ENCODE measurements around the gene SLC11A1. TPM values are rescaled to one million over a fixed set of nuclear protein-coding genes. Genes with fewer than 3 reads are reported as not detected.

Gene SLC11A1
- total RNA-seq, 1 experiment from 2014 or later = 0.44 TPM

GRCh38 chr2:218387369-218388194 lies 5.5 kb downstream of the SLC11A1 start:
- no peaks in the 10 kb centered on the region for H3K79me2 ChIP-seq (ENCODE audit: low read depth)
- no TSS peak for BruUV-seq (replicated peaks)
- intact Hi-C loops (cut with micrococcal nuclease; ENCODE audit: unreplicated experiment) = no loop called here
- H3K27ac ChIP-seq = 0 out of 2 replicates have a peak overlapping the region, but pooled peaks have one; percentile 23
- H3K9me3 ChIP-seq (ENCODE audit: insufficient read depth, low read depth) = no peaks in the 10 kb centered on the region
- no peaks in the 10 kb centered on the region for H3K4me1 ChIP-seq (replicated peaks; ENCODE audit: insufficient read depth)
- peak overlapping the region; percentile 77 for H3K4me2 ChIP-seq
- H3F3A ChIP-seq (ENCODE audit: insufficient read depth, low read depth) = peaks cover 1% of the 10 kb centered on the region; the same call in 1 of the 2 replicates
- peak; percentile 59 to 72 for DNase-seq
- H3K36me3 ChIP-seq (ENCODE audit: low read depth) = no peaks in the 10 kb centered on the region
- H3K27me3 ChIP-seq (ENCODE audit: insufficient read depth, low read depth) = no peaks in the 10 kb centered on the region
- peak overlapping the region; percentile 75 for H2AFZ ChIP-seq
- TF ChIP-seq CTCF (conservative IDR thresholded peaks at IDR 0.05) = no peak
- no peak for TF ChIP-seq EZH2 (IDR thresholded peaks at IDR 0.05; ENCODE audit: low read depth)
- ChIA-PET CTCF (no interaction called here), POLR2A (ENCODE audit: unreplicated experiment) (interaction anchor here (0.7 kb wide), 3 partner anchors 93 to 229 kb away, joined by 3 to 5 read pairs (median 3); no protein-coding TSS in a partner anchor)
- peak overlapping the region; percentile 51; the same call in 1 of the 2 replicates for H3K4me3 ChIP-seq
- no peaks in the 10 kb centered on the region for H3K9me2 ChIP-seq (ENCODE audit: insufficient read depth)
- H4K20me1 ChIP-seq (ENCODE audit: insufficient read depth) = no peaks in the 10 kb centered on the region

DNA sequence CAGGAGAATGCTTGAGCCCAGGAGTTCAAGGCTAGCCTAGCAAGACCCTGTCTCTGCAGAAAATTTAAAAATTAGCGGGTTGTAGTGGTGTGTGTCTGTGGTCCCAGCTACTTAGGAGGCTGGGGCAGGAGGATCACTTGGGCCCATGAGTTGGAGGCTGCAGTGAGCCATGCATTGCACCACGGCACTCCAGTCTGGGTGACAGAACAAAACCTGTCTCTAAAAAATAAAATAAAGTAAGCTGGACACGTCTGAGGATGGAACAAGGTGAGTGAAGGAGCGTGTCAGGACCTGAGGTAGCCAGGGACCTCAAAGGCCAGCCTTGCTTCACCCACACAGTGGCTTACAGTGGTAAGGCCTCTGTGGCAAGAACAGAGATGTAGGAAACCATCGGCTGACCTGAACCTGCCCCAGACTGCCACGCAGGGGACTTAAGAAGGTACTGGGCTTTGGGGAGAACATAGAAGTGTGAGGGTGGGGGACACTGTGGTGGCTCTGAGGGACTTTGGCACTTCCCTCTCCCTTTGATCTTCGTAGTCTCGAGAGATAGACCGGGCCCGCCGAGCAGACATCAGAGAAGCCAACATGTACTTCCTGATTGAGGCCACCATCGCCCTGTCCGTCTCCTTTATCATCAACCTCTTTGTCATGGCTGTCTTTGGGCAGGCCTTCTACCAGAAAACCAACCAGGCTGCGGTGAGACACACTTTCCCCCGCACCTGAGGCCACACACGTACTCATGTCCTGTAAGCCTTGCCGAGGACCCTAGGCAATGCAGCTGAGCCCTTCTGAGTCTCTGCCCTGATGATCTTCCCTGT lies 7.5 kb downstream of the SLC11A1 start:
- intact Hi-C loops (cut with micrococcal nuclease; ENCODE audit: unreplicated experiment) = no loop called here
- POLR2A ChIA-PET (ENCODE audit: unreplicated experiment) = no interaction called here
- Histone ChIP-seq H3K9me3 (ENCODE audit: insufficient read depth, low read depth) (no peaks in the 10 kb centered on the region), H3K27ac (no peak overlapping the region), H3K79me2 (ENCODE audit: low read depth) (no peaks in the 10 kb centered on the region), H3K4me2 (no peak overlapping the region), H3K4me3 (no peak overlapping the region), H3F3A (ENCODE audit: insufficient read depth, low read depth) (peaks cover 6% of the 10 kb centered on the region; the same call in 1 of the 2 replicates), H3K27me3 (ENCODE audit: insufficient read depth, low read depth) (no peaks in the 10 kb centered on the region), H3K4me1 (replicated peaks; ENCODE audit: insufficient read depth) (no peaks in the 10 kb centered on the region), H3K9me2 (ENCODE audit: insufficient read depth) (no peaks in the 10 kb centered on the region), H4K20me1 (ENCODE audit: insufficient read depth) (no peaks in the 10 kb centered on the region), H3K36me3 (ENCODE audit: low read depth) (no peaks in the 10 kb centered on the region), H2AFZ (no peak overlapping the region)
- CTCF ChIA-PET = no interaction called here
- TF ChIP-seq EZH2 (IDR thresholded peaks at IDR 0.05; ENCODE audit: low read depth) = no peak
- TF ChIP-seq CTCF (conservative IDR thresholded peaks at IDR 0.05) = no peak
- DNase-seq = peak in 1 of 2 experiments; percentile 13
- no TSS peak for BruUV-seq (replicated peaks)

DNA sequence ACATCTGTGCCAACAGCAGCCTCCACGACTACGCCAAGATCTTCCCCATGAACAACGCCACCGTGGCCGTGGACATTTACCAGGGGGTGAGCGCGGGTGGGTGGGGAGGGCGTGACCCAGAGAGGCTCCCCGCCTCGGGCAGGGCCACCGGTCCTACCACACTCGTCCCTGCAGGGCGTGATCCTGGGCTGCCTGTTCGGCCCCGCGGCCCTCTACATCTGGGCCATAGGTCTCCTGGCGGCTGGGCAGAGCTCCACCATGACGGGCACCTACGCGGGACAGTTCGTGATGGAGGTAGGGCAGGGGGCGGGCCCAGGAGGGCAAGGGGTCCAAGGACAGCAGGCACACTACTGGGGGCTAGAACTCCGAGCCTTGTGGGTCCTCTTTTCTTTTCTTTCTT lies 9.1 kb downstream of the SLC11A1 start:
- Histone ChIP-seq H3F3A (ENCODE audit: insufficient read depth, low read depth) (peaks cover 6% of the 10 kb centered on the region; the same call in 1 of the 2 replicates), H4K20me1 (ENCODE audit: insufficient read depth) (no peaks in the 10 kb centered on the region), H3K4me2 (no peak overlapping the region), H2AFZ (no peak overlapping the region), H3K4me1 (replicated peaks; ENCODE audit: insufficient read depth) (peaks cover 8% of the 10 kb centered on the region), H3K9me3 (ENCODE audit: insufficient read depth, low read depth) (no peaks in the 10 kb centered on the region), H3K79me2 (ENCODE audit: low read depth) (no peaks in the 10 kb centered on the region), H3K36me3 (ENCODE audit: low read depth) (no peaks in the 10 kb centered on the region), H3K4me3 (no peak overlapping the region), H3K27ac (no peak overlapping the region), H3K9me2 (ENCODE audit: insufficient read depth) (no peaks in the 10 kb centered on the region), H3K27me3 (ENCODE audit: insufficient read depth, low read depth) (no peaks in the 10 kb centered on the region)
- DNase-seq = no peak
- TF ChIP-seq CTCF (conservative IDR thresholded peaks at IDR 0.05) = no peak
- TF ChIP-seq EZH2 (IDR thresholded peaks at IDR 0.05; ENCODE audit: low read depth) = no peak
- POLR2A ChIA-PET (ENCODE audit: unreplicated experiment) = no interaction called here
- intact Hi-C loops (cut with micrococcal nuclease; ENCODE audit: unreplicated experiment) = no loop called here
- BruUV-seq (replicated peaks) = no TSS peak
- CTCF ChIA-PET = no interaction called here
